HG02885 (cell line): ENCODE data around the gene ASB14.

ENCODE experiments used
- ATAC-seq: cut with Tn5 transposase; IDR thresholded peaks from one replicate; pipeline ENCODE4 v1.9.1; 2021; ENCODE audit warnings: mild to moderate bottlenecking; ENCODE audit not compliant: unreplicated experiment, poor library complexity

The ASB14 gene

DNA sequence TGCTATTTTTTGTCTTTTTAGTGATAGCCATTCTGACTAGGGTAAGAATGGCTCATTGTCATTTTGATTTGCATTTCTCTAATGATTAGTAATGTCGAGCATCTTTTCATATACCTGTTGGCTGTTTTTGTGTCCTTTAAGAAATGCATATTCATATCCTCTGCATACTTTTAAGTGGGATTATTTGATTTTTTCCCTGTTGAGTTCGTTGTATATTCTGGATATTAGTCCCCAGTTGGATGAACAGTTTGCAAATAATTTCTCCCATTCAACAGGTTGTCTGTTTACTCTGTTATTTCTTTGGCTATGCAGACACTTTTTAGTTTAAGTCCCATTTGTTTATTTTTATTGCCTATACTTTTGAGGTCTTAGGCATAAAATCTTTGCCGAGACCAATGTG is 30.6 kb downstream of the ASB14 start:
- no peak for ATAC-seq

- ATAC-seq: no peak
Observed at GRCh38 chr3:57261119-57261518, 31.4 kb downstream of the ASB14 start.

DNA sequence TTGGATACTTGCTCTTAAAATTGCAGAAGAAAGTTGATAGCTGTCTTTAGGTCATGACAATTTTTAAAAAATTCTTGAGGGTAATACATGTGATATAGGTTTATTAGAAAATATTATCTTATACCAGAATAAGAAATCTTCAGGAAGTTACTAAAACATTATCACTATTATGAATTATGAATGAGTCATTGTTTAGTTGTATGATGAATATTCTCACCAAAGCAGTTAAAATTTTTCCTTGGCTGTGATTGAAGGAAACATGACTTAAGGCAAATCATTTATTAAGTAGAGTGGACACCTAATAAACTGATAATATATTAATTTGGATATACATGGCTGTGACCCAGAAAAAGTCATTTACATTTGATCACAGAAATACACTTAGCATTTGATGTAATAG is 34.8 kb downstream of the ASB14 start:
- no peak for ATAC-seq

DNA sequence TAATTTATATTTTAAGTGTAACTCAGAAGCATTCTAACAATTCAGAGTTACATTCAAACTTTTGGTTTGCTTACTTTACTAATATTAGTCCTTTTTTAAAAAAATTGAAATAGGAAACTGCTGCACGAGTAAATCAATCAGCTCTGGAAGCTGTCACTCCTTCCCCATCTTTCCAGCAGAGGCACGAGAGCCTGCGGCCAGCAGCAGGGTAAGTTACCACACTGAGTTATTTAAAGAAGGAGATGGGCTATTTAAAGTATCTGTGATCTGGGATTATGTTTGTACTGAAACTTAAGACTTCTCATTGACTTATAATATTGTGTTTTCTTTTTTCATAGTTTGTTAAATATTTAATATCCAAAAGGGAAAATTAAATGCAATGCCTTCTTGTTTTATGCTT is 35.6 kb downstream of the ASB14 start:
- no peak for ATAC-seq

DNA sequence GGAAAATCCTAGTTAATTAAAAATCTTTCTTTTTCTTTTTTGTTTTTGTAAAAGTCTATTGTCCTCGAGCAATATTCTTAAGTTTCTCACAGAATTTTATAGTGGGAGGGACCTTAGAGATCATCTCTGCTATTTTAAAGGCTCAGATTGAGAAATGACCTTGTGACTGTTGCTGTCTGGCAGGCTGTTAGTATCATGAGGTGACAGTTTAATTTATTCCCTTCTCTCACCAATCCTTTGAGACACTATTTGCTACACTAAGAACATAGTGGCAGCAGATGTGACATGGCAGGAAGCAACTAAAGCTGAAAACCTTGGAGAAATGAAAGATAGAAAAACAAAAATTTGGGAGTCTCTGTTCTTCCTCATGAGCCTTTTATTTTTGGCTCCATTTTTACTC is 40.1 kb downstream of the ASB14 start:
- ATAC-seq: no peak

GRCh38 chr3:57244946-57245345 is 47.5 kb downstream of the ASB14 start:
- no peak for ATAC-seq

DNA sequence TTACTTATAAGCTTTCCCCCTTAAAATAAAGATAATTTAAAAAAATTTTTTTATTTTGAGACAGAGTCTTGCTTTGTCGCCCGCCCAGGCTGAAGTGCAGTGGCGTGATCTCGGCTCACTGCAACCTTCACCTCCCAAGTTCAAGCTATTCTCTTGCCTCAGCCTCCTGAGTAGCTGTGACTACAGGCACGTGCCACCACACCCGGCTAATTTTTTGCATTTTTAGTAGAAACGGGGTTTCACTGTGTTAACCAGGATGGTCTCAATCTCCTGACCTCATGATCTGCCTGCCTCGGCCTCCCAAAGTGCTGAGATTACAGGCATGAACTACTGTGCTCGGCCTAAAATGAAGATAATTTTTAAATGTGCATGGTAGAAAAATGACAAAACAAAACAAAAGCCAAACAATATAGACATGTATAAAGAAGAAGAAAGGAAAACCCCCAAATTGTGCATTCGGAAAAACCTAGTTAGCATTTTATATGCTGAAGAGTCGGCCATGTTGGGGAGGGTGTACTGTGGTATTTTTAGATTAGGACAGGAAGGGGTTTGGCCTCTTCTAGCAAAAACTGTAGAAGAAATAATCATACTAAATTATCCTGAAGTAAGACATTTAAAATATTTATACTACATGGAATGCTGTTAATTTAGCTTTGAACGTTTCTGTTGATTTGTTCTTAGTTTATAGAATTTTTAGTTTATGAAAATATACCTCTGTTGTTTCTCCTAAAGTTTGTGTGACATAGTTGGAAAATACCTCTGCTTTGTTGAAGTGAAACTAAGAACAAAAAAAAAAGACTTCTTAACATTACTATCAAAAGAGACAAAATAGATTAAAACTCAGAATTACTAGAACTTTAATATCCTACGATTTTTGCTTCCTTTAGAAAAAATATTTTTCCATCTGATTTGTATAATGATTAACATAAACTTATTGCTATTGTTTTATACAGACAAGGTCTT is 57.6 kb downstream of the ASB14 start:
- ATAC-seq: peak; percentile 80

DNA sequence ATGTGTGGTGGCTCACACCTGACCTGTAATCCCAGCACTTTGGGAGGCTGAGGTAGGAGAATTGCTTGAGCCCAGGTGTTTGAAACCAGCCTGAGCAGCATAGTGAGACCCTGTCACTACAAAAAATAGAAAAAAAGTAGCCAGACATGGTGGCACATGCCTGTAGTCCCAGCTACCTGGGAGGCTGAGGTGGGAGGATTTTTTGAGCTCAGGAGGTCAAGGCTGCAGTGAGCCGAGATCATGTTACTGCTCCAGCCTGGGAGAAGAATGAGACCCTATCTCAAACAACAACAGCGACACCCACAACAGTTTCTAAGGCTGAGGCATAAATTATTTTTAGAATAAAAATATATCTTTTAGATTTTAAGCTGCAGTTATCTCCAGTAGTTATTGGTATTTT is 58.7 kb downstream of the ASB14 start:
- no peak for ATAC-seq

- no peak for ATAC-seq
Observed at GRCh38 chr3:57230006-57230405, 62.5 kb downstream of the ASB14 start.

DNA sequence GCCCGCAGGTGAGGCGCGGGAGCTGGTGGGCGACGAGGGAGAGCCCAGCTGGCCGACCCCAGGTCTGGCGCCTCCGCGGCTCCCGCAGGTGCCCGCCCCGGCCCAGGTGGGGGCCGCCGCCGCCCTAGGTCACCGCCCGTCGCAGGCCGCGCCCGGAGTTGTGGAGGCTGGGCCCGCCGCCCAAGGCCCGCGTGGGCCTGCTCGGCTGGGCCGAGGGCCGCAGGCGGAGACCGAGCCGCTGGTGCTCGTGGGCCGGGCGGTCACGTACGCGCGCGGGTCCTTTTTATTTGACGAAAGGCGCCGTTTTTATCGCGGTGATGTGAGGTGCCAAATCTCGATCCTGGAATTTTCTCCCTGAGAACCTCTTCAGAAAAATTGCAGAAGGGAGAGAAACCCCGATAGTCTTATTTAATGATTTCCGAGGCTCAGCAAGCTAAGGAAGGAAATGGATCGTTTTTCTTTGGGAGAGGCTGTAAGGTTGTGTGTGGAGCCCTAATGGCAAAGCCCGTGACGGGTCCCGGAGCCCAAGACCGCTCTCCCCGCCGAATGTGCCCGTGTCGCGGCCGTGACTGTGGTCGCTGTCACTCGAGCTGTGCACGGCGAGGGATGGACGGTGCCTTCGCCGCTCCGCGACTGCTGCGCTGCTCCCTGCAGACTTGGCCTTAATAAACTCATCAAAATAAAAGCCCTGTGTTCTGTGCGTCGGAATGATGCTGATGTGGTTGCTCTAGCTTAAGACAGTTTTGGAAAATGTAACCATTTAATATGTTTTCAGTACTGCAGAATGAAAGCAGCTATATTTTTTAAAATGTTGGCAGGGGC is 64.3 kb downstream of the ASB14 start:
- peak; percentile 43 for ATAC-seq

DNA sequence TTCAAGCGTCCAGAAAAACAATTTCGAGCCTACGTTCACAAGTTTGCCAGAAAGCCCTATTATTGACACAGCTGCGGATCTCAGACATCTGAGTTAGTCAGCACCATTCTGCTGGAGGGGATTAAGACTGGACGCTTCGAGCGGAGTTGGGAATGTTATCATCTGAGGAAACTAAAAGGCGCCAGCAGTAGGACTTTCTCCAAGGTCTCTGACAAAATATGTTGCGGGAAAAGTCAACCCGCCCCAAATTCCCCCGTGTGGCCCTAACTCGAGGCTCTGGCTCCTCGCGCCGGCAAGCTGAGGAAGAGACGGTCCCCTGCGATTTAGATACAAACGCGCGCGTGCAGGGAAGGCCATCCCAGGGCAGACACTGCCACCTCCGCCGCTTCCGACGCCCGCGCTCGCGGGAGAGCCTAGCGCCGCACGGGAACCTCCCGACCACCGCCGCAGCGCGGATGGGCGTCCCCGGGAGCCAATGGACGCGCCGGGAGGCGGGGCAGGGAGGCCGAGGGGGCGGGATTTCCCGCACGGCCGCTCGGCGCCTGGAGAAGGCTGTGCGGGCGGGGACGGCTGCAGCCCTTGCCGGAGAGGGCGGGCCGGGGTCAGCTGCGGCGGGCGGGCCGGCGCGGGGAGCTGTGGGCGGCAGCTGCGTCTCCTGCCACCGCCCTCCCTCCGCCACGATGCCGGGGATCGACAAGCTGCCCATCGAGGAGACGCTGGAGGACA is 65.1 kb downstream of the ASB14 start, which contains the start of gene APPL1:
TSS of gene APPL1 (plus strand) at position 526 of the 726 bp plus-strand sequence. CDS start at position 681, 155 bp downstream.
- peak; percentile 93 for ATAC-seq

DNA sequence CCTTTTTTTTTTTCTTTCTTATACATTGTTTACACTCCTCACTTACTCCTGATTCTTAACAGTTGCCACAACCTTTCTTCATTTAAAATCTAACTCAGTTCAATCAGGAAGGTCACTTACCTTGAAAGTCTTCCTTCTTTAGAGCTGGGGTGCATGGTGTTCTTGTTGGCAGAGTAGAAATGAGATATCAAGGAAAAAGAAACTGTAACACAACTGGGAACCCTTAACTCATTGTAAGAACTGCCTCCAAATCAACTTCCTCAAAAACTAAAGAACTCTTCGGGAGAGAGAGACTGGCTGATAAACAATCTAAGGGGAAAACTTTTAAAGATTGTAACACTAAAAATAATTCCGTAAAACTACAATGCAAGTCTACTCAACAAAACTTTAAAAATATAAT is 66.3 kb downstream of the ASB14 start:
- no peak for ATAC-seq

GRCh38 chr3:57224856-57225255 is 67.6 kb downstream of the ASB14 start:
- no peak for ATAC-seq

DNA sequence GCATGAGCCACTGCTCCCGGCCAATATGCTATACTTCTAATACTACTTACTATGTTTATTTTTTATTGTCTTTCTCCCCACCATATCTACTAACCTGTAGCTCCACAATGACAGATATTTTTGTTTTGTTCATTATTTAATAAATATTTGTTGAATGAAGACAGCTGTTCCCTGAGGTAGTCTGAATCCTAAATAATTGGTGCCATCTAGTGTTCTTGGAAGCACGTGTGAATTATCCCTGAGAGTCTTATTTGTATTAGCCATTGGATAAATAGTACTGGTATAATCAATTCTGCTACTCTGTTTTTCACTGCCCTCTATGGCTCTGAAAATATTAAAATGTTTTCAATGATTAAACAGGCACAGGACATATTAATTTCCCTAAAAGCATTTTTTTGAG is 70.6 kb downstream of the ASB14 start:
- ATAC-seq: no peak
